Esophagus mucosa (tissue), 1 donor: Measurements from ENCODE around the gene TRPV4. TPM values are rescaled to one million over a fixed set of nuclear protein-coding genes. Genes with fewer than 3 reads are reported as not detected.
"Not testable (repeated sequence)": the region's sequence is repeated elsewhere in the genome, so short reads cannot be mapped to it uniquely, and the experiment has no call there.

Experiments used
- ATAC-seq: fragments of 200-7000 bp; cut with Tn5 transposase; one replicate; pipeline ENCODE4 v1.9.1; 2020
- total RNA-seq: library from RNA; stranded (reverse); gene quantifications from one replicate; pipeline ENCODE4 v1.2.4, GENCODE V29; 2023
- donor health status: DM: yes; HTN: yes; CAD: no.

The TRPV4 gene
- total RNA-seq: 7.3 TPM

GRCh38 chr12:109833307-109834189, at the start of gene TRPV4:
Gene TRPV4 (minus strand): TSS chr12:109833398. CDS start chr12:109814796, 18,602 bp downstream.
- ATAC-seq: peak; percentile 40

- peak; percentile 54 for ATAC-seq
Measured at GRCh38 chr12:109881752-109882151, 48.6 kb upstream of the TRPV4 start.

- no peak for ATAC-seq
Measured at GRCh38 chr12:109880938-109881337, 47.7 kb upstream of the TRPV4 start.

- peak; percentile 76 for ATAC-seq
Measured at GRCh38 chr12:109880043-109880931, 47.1 kb upstream of the TRPV4 start, which contains the start of gene GLTP. Gene GLTP (minus strand): TSS chr12:109880541. CDS start chr12:109880374, 167 bp downstream.

- ATAC-seq: no peak
Measured at GRCh38 chr12:109879351-109880042, 46.3 kb upstream of the TRPV4 start.

GRCh38 chr12:109878749-109879148, 45.6 kb upstream of the TRPV4 start:
- ATAC-seq: peak; percentile 30

GRCh38 chr12:109878247-109878625, 45.0 kb upstream of the TRPV4 start:
- no peak for ATAC-seq

GRCh38 chr12:109877504-109878246, 44.5 kb upstream of the TRPV4 start:
- no peak for ATAC-seq

- no peak for ATAC-seq
Measured at GRCh38 chr12:109876406-109876805, 43.2 kb upstream of the TRPV4 start.

- ATAC-seq: peak; percentile 27
Measured at GRCh38 chr12:109875572-109876131, 42.5 kb upstream of the TRPV4 start.

- peak; percentile 72 for ATAC-seq
Measured at GRCh38 chr12:109873653-109874052, 40.5 kb upstream of the TRPV4 start.

GRCh38 chr12:109871668-109872314, 38.6 kb upstream of the TRPV4 start:
- ATAC-seq: no peak

- ATAC-seq: no peak
Measured at GRCh38 chr12:109870648-109871047, 37.5 kb upstream of the TRPV4 start.

GRCh38 chr12:109868182-109869051, 35.2 kb upstream of the TRPV4 start:
- peak; percentile 70 for ATAC-seq

- peak; percentile 83 for ATAC-seq
Measured at GRCh38 chr12:109864916-109865315, 31.7 kb upstream of the TRPV4 start.

GRCh38 chr12:109863847-109864712, 30.9 kb upstream of the TRPV4 start:
- ATAC-seq: peak; percentile 78

GRCh38 chr12:109862491-109862890, 29.3 kb upstream of the TRPV4 start:
- ATAC-seq: not testable (repeated sequence)

- no peak for ATAC-seq
Measured at GRCh38 chr12:109861689-109862314, 28.6 kb upstream of the TRPV4 start.
